Measurements from ENCODE around the gene KRTAP10-7.
"Not testable (repeated sequence)": the region's sequence is repeated elsewhere in the genome, so short reads cannot be mapped to it uniquely, and the experiment has no call there.

Gene KRTAP10-7

DNA sequence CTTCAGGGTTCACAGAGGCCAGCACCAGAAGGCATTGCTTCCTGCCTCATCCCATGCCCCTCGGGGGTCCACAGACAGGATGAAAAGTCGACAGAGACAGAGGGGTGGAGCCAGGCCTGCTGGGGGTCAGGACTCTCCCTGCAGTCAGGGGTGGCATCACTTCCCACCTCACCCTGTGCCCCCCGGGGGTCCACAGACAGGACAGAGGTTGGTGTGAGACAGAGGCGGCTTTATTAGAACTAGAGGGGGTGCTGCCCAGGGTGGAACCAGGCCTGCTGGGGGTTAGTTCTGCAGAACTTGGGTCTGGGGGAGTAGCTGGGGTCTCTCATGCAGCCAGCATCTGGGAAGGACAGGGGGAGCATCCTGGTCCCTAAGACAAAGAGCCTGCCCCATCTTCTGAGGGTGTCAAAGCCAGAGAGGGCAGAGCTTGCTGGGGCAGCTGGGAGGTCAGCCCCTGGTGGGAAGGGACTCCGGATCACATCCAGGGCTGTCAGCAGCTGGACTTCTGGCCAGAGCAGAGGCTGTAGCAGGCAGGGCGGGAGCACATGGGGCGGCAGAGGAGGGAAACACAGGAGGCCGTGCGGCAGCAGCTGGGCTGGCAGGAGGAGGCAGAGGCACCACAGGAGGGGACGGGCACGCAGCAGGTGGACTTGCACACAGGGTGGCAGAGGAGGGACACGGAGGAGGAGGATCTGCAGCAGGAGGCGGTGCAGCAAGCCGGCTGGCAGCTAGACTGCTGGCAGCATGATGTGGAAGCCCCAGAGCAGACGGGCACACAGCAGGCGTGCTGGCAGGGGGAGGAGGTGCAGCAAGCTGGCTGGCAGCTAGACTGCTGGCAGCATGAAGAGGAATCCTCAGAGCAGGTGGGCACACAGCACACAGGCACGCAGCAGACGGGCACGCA lies 9.2 kb upstream of the KRTAP10-7 start:
- DNase-seq (ENCODE audit: low read depth) = not testable (repeated sequence)

DNA sequence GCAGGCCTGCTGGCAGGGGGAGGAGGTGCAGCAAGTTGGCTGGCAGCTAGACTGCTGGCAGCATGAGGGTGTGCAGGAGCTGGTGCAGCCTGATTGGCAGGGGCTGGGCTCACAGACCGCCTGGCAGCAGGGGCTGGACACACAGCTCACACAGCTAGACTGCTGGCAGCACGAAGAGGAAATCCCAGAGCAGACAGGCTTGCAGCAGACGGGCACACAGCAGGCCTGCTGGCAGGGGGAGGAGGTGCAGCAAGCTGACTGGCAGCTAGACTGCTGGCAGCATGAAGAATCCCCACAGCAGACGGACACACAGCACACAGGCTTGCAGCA lies 8.6 kb upstream of the KRTAP10-7 start:
- DNase-seq (ENCODE audit: low read depth) = not testable (repeated sequence)

DNA sequence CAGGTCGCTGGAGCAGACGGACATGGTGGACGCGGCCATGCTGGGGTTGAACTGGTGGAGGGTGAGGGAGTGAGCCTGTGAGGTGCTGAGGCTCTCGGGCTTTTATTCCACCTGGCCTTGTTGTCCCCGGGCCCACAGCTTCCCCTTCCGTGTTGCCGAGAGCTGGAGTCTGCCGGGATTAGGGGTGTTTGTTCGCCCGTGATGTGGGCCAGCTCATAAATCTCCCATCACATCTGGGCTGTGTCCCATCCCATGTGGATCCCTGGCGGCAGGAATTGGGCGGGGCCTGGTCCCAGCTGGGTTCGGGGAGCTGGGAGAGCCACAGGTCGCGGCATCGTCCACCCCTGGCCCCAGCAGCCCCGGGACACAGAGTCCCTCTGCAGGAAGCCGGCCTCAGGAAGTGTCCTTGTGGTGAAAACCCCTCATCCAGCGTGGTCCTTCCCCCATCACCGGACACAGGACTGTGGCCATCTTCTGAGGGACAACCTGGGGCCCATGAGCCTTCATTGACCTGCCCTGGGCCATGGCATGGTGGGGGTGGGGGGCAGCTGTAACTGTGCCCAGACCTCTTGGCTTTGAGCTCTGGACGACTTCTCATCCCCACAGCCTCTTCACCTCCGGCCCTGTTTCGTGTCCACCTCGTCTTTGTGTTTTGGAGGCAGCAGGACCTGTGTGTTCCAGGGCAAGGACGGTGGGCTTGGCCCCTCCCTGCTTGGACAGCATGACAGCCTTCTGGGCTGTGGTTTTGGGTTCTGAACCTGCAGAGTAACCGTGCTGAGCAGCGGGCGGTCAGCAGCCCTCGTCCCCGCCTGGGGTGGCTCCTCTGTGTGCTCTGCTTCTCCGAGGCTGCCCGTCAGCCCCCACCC lies 7.7 kb upstream of the KRTAP10-7 start, which contains the start of gene KRTAP10-6:
TSS of gene KRTAP10-6 (minus strand) at position 60 of the 866 bp plus-strand sequence. CDS start at position 39, 21 bp downstream.
- no peak for DNase-seq (ENCODE audit: low read depth)

DNA sequence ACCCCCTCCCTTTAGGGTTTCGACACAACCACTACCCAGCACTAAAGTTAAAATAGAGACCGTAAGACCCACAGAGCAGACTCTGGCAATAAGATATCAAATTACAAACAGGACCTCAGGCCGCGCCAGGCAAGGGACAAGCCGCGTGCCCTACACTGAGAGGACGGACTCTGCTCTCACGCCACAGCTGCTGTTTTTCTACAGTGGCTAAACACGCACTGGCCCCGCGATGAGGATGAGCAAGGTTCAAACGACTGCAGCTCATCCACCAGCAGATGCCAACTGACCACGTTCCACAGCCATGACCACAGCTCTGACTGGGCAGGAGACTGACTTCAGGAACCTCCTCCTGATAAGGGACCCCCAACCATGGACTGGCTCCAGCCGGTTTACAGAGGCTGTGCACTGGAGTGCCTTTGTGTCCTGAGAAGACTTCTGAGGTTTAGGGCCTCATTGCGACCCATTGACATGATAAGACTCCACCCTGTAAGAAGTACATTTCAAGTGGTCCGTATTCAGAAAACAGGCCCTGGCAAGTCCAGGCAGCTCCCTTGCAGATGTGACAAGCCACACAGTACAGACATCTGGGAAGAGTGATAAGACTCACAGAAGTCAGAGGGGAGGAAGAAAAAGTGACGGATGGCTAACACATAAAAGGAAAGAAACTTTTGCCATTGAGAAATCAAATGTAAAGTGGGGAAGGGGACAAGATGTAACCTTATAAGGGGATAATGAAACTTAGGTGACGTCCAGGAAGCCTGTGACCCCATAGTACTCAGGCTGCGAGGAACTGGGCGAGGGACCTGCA lies 6.6 kb upstream of the KRTAP10-7 start:
- DNase-seq (ENCODE audit: low read depth) = no peak

DNA sequence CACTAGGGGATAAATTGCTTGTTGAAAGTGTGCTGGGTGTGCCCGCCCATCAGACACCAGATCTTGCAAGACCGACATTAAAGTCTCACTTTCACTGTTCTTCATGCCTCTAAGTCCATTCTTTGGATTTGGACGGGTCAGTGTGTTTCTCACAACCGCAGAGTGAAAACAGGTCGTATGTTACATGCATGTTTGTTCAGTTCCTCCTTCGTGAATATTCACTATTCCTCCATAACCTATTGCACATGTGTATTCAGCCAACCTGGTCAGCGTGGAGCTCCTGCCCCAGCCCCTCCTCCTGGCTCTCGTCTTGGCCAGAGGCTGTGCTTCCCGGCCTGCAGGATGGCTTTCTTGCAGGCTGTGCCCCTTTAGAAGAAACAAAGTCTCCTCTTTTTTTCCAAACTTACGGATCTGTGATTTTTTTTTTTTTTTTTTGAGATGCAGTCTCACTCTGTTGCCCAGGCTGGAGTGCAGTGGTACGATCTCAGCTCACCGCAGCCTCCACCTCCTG lies 5.9 kb upstream of the KRTAP10-7 start:
- DNase-seq (ENCODE audit: low read depth) = no peak

DNA sequence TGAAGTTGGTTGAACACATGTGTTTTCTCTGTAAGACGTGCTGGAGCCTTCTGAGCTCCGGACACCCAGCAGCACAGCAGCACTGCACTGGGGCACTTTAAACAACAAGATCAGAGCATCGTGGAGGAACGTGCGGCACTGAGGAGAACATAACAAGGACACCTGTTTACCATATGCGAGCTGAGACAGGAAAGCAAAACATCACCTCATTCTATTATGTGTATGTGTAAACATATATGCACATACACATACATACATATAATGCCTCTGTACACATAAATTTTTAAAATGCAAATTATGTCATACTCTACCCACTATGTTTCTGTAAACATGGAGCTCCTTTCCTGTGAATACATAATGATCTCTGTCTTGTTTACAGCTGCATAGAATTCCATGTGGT lies 4.9 kb upstream of the KRTAP10-7 start:
- no peak for DNase-seq (ENCODE audit: low read depth)

DNA sequence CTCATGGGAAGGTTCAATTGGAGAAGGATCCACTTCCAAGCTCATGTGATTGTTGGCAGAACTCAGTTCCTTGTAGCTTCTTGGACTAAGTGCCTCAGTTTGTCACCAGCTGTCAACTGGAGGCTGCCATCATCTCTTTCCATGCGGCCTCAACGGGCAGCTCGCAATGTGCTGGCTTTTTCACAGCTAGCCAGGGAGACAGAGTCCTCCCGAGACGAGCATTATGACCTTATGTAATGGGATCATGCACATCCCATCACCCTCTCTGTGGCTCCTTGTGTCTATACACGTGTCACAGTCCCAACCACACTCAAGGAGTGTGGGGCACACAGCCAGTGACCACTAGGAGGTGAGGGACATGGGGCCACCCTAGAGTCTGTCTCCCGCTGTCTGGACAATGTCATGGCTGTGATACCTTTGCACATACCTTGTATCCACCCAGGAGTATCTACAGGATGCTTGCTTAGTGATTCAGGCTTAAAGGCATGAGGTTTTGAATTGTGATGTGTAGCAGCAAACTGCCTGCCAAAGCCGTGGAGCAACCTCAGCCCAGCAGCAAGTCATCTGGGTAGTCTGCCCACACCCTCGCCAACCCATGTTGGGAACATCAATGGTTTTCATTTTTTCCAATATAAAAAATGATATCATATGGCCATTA lies 4.2 kb upstream of the KRTAP10-7 start:
- no peak for DNase-seq (ENCODE audit: low read depth)

DNA sequence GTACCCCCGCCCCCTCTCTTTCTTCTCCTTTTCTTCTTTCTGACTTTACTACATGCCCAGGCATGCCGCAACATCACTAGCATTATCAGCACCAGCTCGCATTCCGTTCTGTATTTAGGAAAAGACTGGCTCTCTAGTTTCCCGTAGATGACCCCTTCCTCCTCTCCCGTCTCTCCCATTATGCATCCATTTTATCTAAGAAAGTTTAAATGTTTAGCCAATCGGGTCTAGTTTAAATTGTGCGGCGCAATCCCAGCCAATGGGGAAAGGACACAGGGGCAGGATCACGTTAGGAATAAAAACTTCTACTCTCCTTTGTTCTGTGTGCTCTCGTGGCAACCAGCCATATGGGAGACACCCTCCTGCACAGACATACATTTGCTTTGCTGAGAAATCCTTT lies 2.3 kb upstream of the KRTAP10-7 start:
- no peak for DNase-seq (ENCODE audit: low read depth)

DNA sequence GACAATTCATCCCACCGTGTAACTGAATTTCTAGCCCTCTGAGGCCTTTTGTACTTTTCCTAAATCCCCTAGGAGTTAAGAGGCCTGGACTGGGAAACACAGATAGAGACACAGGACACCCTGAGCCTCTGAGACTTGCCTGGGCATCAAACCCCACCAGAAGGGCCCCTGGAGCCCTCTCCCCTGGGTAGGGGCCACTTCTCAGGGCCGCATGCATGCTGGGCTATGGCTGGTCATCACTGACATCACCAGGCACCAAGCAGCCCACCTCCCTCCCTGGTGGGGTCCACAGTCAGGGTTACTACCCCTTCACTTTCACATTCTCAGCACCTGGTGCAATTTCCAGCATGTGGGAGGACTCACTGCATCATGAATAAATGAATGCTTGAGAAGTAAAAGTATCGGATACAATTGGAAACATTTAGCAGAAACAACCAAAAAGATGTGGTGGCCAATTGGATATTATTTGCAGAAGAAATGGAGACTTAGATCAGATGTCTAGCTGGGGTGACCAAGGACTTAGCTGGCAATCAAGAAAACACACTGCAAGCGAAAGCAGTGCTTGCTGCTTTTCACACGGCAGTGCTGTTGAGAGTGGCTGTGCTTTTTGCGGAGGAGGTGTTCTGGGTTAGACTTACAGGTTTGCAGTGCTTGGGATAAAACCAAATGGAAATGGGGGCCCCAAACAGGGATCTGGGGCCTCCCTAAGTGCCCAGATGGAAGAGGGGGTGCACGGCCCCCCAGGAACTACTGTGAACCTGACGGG lies 950 bp upstream of the KRTAP10-7 start:
- DNase-seq (ENCODE audit: low read depth) = no peak

DNA sequence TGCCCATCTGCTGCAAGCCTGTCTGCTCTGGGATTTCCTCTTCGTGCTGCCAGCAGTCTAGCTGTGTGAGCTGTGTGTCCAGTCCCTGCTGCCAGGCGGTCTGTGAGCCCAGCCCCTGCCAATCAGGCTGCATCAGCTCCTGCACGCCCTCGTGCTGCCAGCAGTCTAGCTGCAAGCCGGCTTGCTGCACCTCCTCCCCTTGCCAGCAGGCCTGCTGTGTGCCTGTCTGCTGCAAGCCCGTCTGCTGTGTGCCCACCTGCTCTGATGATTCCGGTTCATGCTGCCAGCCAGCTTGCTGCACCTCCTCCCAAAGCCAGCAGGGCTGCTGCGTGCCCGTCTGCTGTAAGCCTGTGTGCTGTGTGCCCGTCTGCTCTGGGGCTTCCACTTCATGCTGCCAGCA lies 694 bp downstream of the KRTAP10-7 start:
- DNase-seq (ENCODE audit: low read depth) = not testable (repeated sequence)

DNA sequence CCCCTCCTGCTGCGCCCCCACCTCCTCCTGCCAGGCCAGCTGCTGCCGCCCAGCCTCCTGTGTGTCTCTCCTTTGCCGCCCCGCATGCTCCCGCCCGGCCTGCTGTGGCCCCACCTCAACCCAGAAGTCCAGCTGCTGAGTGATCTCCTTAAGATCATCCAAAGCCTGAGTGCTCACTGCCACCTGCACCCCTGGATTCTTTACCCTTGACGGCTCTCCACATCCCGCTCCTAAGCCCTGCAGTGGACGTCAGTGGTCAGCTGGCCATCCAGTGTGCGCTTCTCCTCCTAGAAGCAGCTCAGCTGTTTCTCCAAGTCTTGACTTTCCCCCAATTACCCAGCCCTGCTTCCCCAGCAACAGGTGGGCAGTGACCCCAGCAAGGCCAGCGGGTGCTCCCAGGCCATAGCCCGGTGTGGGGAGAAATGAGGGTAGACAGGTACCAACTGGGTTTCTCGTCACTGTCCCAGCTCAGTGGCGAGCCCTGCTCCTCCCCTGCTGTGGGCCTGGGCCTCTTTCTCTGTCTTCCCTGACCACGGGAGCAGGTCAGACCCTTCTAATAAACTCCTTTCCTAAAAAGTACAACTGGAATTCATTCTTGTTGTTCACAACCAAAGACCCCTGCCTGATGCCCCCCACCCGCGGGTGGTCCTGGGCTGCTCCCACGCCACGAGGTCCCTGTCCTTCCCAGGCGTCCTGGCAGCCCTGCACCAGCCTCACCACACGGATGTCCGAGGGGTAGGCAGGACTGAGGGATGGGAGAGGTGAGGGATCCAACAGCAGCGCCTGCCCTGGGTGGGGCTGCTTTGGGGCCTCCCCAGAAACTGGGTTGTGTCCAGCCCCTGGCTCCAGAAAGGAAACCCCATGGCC lies 1.4 kb downstream of the KRTAP10-7 start:
- DNase-seq (ENCODE audit: low read depth) = no peak

DNA sequence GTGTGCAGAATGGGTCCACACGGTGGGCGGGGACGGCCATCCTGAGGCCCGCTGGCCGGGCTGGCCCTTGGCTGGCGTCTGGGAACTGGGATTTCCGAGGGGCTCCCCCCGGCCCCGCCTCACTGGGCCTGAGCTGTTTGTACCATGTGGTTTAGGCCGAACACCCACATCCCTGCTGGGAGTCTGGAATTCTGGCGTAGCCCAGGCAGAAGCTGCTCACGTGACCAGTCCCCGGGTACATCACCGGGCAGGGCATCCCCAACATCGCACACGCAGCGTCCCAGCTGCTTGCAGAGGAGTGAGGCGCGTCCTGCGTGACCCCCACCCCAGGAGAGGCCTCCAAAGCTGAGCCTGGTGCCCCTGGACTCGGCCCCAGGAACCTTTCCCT lies 2.1 kb downstream of the KRTAP10-7 start:
- no peak for DNase-seq (ENCODE audit: low read depth)

DNA sequence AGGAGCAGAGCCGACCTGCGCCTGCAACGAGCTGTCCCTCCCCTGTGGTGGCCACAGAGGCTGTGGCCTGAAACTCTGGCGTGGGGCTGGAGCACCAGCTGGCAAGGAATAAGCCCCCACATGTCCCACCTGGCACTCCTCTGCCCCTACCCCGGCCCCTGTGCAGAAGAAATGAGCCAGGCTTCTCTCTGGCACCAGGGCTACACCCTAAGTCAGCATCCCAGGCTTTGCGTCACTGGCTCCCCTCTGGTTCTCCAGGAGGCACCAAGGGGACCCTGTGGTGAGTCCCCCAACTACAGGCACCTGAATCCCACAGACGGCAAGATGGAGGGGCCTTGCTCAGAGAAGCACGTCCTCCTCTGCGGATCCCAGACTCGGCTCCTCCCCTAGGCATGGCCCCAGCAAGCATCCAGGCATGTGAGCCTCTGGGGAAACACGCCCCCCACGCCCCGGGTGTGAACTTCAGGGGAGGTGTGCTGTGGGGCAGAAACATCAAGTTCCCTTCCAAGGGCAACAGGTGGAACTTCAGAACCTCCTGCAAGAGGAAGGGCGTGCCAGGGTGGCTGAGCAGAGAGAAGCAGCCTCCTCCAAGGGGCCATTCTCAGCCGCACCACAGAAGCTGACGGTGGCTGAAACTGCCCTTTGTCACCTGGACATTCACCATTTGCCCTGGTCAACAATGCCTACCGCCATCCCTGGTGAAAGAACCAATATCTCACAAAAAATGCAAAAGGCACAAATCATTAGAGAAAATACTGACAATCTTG lies 2.9 kb downstream of the KRTAP10-7 start:
- DNase-seq (ENCODE audit: low read depth) = no peak

DNA sequence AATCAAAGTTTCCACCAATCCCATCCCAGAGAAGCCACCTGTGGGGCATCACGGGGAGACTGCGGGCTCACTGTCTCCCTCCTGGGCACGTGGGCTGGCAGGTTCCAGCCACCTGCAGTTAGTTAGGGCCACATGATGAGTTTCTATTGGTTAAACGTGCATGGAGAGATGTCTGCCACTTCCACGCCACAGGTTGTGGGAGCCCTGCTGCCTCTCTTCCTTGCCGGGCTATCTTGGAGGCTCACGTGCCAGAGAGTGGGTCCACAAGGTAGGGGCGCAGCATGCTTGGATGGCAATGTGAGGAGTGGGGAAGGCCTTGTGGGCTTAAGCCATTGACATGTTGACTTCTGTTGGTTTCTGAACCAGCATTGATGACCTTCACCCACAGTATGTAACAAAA lies 3.5 kb downstream of the KRTAP10-7 start:
- no peak for DNase-seq (ENCODE audit: low read depth)

DNA sequence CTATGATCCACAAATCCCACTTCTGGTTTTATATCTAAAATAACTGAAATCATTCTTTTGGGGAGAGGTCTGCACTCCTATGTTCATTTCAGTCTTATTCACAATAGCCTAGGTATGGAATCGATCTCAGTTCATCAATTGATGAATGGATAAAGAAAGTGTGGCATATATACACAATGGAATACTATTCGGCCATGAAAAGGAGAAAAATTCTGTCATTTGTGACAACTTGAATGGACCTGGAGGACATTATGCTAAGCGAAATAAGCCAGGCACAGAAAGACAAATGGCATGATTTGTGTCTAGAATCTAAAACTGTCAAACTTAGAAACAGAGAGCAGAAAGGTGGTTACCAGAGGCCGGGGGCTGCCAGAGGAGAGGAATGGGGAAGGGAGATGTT lies 6.1 kb downstream of the KRTAP10-7 start:
- DNase-seq (ENCODE audit: low read depth) = no peak

DNA sequence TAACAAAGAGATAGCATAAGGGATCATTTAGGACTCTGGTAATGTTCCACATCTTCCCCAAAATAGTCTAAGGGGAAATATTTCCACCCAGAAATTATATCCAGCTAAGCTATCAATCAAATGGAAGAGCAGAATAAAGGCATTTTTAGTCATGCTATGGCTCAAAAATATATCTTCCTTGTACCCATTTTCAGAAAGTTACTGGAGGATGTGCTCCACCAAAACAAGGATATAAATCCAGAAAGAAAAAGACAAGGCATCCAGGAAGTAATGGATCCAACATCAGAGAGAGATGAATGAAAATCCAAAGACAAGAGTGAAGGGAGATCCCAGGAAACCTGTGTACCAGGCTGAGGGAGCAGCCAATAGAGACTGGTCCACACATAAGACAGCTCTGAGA lies 8.8 kb downstream of the KRTAP10-7 start:
- no peak for DNase-seq (ENCODE audit: low read depth)

DNA sequence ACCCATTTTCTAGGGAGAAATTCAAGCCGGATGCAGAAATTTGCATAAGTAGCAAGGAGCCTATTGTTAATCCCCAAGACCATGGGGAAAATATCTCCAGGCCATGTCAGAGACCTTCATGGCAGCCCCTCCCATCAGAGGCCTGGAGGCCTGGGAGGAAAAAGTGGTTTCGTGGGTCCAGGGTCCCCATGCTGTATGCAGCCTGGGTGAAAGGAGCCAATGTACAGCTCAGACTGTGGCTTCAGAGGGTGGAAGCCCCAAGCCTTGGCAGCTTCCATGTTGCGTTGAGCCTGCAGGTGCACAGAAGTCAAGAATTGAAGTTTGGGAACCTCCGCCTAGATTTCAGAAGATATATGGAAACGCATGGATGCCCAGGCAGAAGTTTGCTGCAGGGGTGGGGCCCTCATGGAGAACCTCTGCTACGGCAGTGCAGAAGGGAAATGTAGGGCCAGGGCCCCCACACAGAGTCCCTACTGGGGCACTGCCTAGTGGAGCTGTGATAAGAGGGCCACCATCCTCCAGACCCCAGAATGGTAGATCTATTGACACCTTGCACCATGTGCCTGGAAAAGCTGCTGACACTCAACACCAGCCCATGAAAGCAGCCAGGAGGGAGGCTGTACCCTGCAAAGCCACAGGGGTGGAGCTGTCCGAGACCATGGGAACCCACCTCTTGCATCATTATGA lies 9.9 kb downstream of the KRTAP10-7 start:
- DNase-seq (ENCODE audit: low read depth) = not testable (repeated sequence)

DNA sequence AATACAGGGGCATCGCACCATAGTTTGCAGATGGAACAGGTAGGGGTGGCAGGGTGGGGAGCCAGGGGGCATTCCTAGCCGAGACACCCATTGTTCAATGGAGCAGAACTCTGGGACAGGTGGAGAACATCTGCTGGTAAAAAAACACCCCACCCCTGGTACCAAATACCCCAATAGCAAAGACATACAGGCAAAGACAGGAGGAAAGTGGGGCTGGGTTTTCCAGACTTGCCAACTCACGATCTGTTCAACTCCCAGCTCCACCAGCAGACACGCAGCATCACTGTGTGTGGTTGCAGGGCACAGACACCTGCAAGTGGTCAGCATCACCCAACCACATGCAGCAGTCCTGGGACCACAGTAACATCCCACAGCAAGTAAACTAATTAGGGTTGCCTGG lies 11.2 kb downstream of the KRTAP10-7 start:
- no peak for DNase-seq (ENCODE audit: low read depth)
